H1 (cell line): ENCODE data around the gene SENP1.

Experiments used
- EZH2 ChIP-seq: fragments of 200-600 bp; sonication (generic); IDR thresholded peaks from 2 replicates; pipeline ENCODE4 v1.7.1; 2012; ENCODE audit warnings: low read depth, mild to moderate bottlenecking, moderate library complexity, low read length, inconsistent platforms; ENCODE audit not compliant: severe bottlenecking
- POLR2A ChIP-seq, 2 experiments: IDR thresholded peaks; 1 replicate in 1 of 2; 2 replicates in 1 of 2; pipeline ENCODE4 v1.6.1; 2011; ENCODE audit warnings: low read depth in 2 of 2, low read length in 2 of 2, mild to moderate bottlenecking in 2 of 2; ENCODE audit errors: control extremely low read depth in 1 of 2
- RAD21 ChIP-seq, 2 experiments: IDR thresholded peaks in 1 of 2; conservative IDR thresholded peaks in 1 of 2; 2 replicates each; pipeline ENCODE4 v1.6.1; 2011; ENCODE audit warnings: low read depth in 2 of 2, low read length in 2 of 2, improper control_type of control experiment in 1 of 2, inconsistent platforms in 1 of 2, mild to moderate bottlenecking in 1 of 2, moderate library complexity in 1 of 2
- ZNF274 ChIP-seq: IDR thresholded peaks from 2 replicates; pipeline ENCODE4 v1.7.0; 2012; ENCODE audit warnings: low read length, borderline replicate concordance; ENCODE audit errors: extremely low read depth
- TF ChIP-seq, protein P1 (sequence below), 3 experiments: IDR thresholded peaks; 1 replicate in 2 of 3; 2 replicates in 1 of 3; pipeline versions ENCODE4 v1.5.1 to v1.6.1; 2011; ENCODE audit warnings: low read length in 3 of 3, mild to moderate bottlenecking in 3 of 3, inconsistent platforms in 2 of 3, low read depth in 1 of 3, moderate library complexity in 1 of 3; ENCODE audit not compliant: insufficient read depth in 1 of 3; ENCODE audit errors: control extremely low read depth in 1 of 3

- no peak for TF ChIP-seq ZNF274
- TF ChIP-seq EZH2 = no peak
- TF ChIP-seq, protein P1, sequence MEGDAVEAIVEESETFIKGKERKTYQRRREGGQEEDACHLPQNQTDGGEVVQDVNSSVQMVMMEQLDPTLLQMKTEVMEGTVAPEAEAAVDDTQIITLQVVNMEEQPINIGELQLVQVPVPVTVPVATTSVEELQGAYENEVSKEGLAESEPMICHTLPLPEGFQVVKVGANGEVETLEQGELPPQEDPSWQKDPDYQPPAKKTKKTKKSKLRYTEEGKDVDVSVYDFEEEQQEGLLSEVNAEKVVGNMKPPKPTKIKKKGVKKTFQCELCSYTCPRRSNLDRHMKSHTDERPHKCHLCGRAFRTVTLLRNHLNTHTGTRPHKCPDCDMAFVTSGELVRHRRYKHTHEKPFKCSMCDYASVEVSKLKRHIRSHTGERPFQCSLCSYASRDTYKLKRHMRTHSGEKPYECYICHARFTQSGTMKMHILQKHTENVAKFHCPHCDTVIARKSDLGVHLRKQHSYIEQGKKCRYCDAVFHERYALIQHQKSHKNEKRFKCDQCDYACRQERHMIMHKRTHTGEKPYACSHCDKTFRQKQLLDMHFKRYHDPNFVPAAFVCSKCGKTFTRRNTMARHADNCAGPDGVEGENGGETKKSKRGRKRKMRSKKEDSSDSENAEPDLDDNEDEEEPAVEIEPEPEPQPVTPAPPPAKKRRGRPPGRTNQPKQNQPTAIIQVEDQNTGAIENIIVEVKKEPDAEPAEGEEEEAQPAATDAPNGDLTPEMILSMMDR (IDR thresholded peaks at IDR 0.05; ENCODE audit: control extremely low read depth in 1 of 3, insufficient read depth in 1 of 3, low read depth in 1 of 3, low read length in 3 of 3) = peak in 1 of 3 experiments; percentile 22; a peak in 1 of 4 replicates
- TF ChIP-seq RAD21 (IDR thresholded peaks at IDR 0.05 in 1 of 2, conservative IDR thresholded peaks at IDR 0.05 in 1 of 2; ENCODE audit: low read depth in 2 of 2, low read length in 2 of 2) = peak; percentile 22 to 32; a peak in 2 of 4 replicates
- peak in 1 of 2 experiments; percentile 77; a peak in 2 of 3 replicates for TF ChIP-seq POLR2A (IDR thresholded peaks at IDR 0.05; ENCODE audit: control extremely low read depth in 1 of 2, low read depth in 2 of 2, low read length in 2 of 2)
Observed at GRCh38 chr12:48037267-48037915, 68.5 kb downstream of the SENP1 start.
